HG02973 (cell line): ENCODE results near the gene CERS6.
"Not testable (repeated sequence)": the region's sequence is repeated elsewhere in the genome, so short reads cannot be mapped to it uniquely, and the experiment has no call there.

Experiments used
- ATAC-seq: cut with Tn5 transposase; IDR thresholded peaks from one replicate; pipeline ENCODE4 v1.9.1; 2021; ENCODE audit warnings: moderate library complexity; ENCODE audit not compliant: unreplicated experiment

Gene CERS6

GRCh38 chr2:168455645-168456520 lies at the start of gene CERS6:
Gene CERS6, plus strand, starts transcription at chr2:168456272. Its CDS starts 177 bp downstream, at chr2:168456449.
- ATAC-seq, result peak; percentile 91

GRCh38 chr2:168412301-168412700 lies 43.8 kb upstream of the CERS6 start:
- not testable (repeated sequence) for ATAC-seq

GRCh38 chr2:168413101-168413500 lies 43.0 kb upstream of the CERS6 start:
- not testable (repeated sequence) for ATAC-seq

- no peak for ATAC-seq
Measured at GRCh38 chr2:168416555-168416954, 39.5 kb upstream of the CERS6 start.

GRCh38 chr2:168422584-168422983 lies 33.5 kb upstream of the CERS6 start:
- ATAC-seq, result no peak

GRCh38 chr2:168424112-168424951 lies 31.7 kb upstream of the CERS6 start:
- ATAC-seq, result no peak

GRCh38 chr2:168424971-168425370 lies 31.1 kb upstream of the CERS6 start:
- no peak for ATAC-seq

- ATAC-seq, result no peak
Measured at GRCh38 chr2:168426861-168427260, 29.2 kb upstream of the CERS6 start.

- no peak for ATAC-seq
Measured at GRCh38 chr2:168427451-168427850, 28.6 kb upstream of the CERS6 start.

GRCh38 chr2:168428431-168428830 lies 27.6 kb upstream of the CERS6 start:
- no peak for ATAC-seq

- ATAC-seq, result no peak
Measured at GRCh38 chr2:168429988-168430387, 26.1 kb upstream of the CERS6 start.

- ATAC-seq, result no peak
Measured at GRCh38 chr2:168430431-168430830, 25.6 kb upstream of the CERS6 start.

- ATAC-seq, result no peak
Measured at GRCh38 chr2:168431301-168432024, 24.6 kb upstream of the CERS6 start.

GRCh38 chr2:168432100-168432499 lies 24.0 kb upstream of the CERS6 start:
- ATAC-seq, result no peak

- no peak for ATAC-seq
Measured at GRCh38 chr2:168432565-168433186, 23.4 kb upstream of the CERS6 start.

GRCh38 chr2:168433527-168433926 lies 22.5 kb upstream of the CERS6 start:
- ATAC-seq, result no peak

GRCh38 chr2:168434146-168434545 lies 21.9 kb upstream of the CERS6 start:
- ATAC-seq, result no peak

- no peak for ATAC-seq
Measured at GRCh38 chr2:168436840-168437239, 19.2 kb upstream of the CERS6 start.

GRCh38 chr2:168438553-168438952 lies 17.5 kb upstream of the CERS6 start:
- ATAC-seq, result no peak

GRCh38 chr2:168439536-168439935 lies 16.5 kb upstream of the CERS6 start:
- no peak for ATAC-seq
